H1 (cell line): ENCODE data around the gene ESRP2. TPM values are rescaled to one million over a fixed set of nuclear protein-coding genes. Genes with fewer than 3 reads are reported as not detected.

ENCODE experiments used
- BRCA1 ChIP-seq: IDR thresholded peaks from 2 replicates; pipeline ENCODE4 v1.6.1; 2012; ENCODE audit warnings: low read depth, low read length, improper control_type of control experiment
- CHD2 ChIP-seq: IDR thresholded peaks from 2 replicates; pipeline ENCODE4 v1.6.1; 2012; ENCODE audit warnings: low read length, improper control_type of control experiment
- JUND ChIP-seq: IDR thresholded peaks from 2 replicates; pipeline ENCODE4 v1.6.1; 2011; ENCODE audit warnings: mild to moderate bottlenecking, improper control_type of control experiment, low read length
- KDM5A ChIP-seq: fragments of 200-600 bp; IDR thresholded peaks from 2 replicates; pipeline ENCODE4 v1.7.1; 2012; ENCODE audit warnings: mild to moderate bottlenecking, low read length, inconsistent platforms, mixed read lengths
- MAFK ChIP-seq: IDR thresholded peaks from 2 replicates; pipeline ENCODE4 v1.6.1; 2012; ENCODE audit warnings: low read depth, mild to moderate bottlenecking, improper control_type of control experiment, low read length
- NRF1 ChIP-seq: IDR thresholded peaks from 2 replicates; pipeline ENCODE4 v1.6.1; 2011; ENCODE audit warnings: mild to moderate bottlenecking, low read depth, low read length, improper control_type of control experiment
- PHF8 ChIP-seq: fragments of 200-600 bp; sonication (generic); conservative IDR thresholded peaks from 2 replicates; pipeline ENCODE4 v1.7.1; 2012; ENCODE audit warnings: low read depth, mild to moderate bottlenecking, inconsistent platforms, low read length, moderate library complexity
- SP1 ChIP-seq: IDR thresholded peaks from 2 replicates; pipeline ENCODE4 v1.6.1; 2011; ENCODE audit warnings: low read depth, low read length
- polyA plus RNA-seq, 7 experiments: library from polyadenylated mRNA; depleted of rRNA in 3 of 7; stranded (reverse) in 5 of 7; unstranded in 2 of 7; fragments of >200 nt in 5 of 7; fragments of 200-250 nt in 2 of 7; gene quantifications; 1 replicate in 5 of 7; 2 replicates in 1 of 7; 4 replicates in 1 of 7; pipeline versions ENCODE4 v1.2.1 to v1.2.3, GENCODE V29; 2011 to 2013; ENCODE audit warnings: missing spikeins in 2 of 7, mixed read lengths in 2 of 7
- total RNA-seq: library from RNA; stranded (reverse); fragmentation: NEBNext Ultra II Directional; extraction: Animal tissue kit (Norgen Biotek cat#: 25700); gene quantifications from 2 replicates; pipeline ENCODE4 v1.2.1, GENCODE V29; 2021
- TF ChIP-seq, protein P1 (sequence below): fragments of 300-600 bp; sonication (generic); IDR thresholded peaks from 2 replicates; pipeline ENCODE4 v1.7.1; 2012; ENCODE audit warnings: low read length, moderate library complexity, mild to moderate bottlenecking, inconsistent platforms; ENCODE audit not compliant: insufficient replicate concordance
- TF ChIP-seq, protein P2 (sequence below), 3 experiments: IDR thresholded peaks; 1 replicate in 2 of 3; 2 replicates in 1 of 3; pipeline versions ENCODE4 v1.5.1 to v1.6.1; 2011; ENCODE audit warnings: low read length in 3 of 3, mild to moderate bottlenecking in 3 of 3, inconsistent platforms in 2 of 3, low read depth in 1 of 3, moderate library complexity in 1 of 3; ENCODE audit not compliant: insufficient read depth in 1 of 3; ENCODE audit errors: control extremely low read depth in 1 of 3

ESRP2 gene
- total and polyA plus RNA-seq, 2 of the 8 experiments (the other 6 are each of a cell fraction or from before 2014, with no cell fraction given) = 35.1 to 45.8 TPM

DNA sequence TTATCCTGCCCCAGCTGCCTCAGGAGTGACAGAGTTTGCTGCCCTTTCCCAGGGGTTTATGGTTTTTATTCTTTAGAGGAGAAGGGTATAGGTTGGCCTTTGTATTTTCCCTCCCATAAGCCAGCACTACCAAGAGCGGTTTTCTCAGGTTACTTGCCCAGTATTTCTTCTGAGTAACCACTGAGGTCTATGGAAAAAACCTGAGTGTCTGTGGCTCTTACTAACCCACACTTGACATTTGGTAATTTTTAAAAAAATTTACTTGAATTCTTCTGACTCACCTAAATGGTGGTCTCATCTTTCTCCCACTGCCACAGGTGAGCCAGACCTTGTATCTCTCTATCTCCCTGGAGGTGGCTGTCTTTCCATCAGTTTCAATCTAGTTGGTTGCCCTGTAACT lies 34.4 kb upstream of the ESRP2 start (continued):
- TF ChIP-seq, protein P1, sequence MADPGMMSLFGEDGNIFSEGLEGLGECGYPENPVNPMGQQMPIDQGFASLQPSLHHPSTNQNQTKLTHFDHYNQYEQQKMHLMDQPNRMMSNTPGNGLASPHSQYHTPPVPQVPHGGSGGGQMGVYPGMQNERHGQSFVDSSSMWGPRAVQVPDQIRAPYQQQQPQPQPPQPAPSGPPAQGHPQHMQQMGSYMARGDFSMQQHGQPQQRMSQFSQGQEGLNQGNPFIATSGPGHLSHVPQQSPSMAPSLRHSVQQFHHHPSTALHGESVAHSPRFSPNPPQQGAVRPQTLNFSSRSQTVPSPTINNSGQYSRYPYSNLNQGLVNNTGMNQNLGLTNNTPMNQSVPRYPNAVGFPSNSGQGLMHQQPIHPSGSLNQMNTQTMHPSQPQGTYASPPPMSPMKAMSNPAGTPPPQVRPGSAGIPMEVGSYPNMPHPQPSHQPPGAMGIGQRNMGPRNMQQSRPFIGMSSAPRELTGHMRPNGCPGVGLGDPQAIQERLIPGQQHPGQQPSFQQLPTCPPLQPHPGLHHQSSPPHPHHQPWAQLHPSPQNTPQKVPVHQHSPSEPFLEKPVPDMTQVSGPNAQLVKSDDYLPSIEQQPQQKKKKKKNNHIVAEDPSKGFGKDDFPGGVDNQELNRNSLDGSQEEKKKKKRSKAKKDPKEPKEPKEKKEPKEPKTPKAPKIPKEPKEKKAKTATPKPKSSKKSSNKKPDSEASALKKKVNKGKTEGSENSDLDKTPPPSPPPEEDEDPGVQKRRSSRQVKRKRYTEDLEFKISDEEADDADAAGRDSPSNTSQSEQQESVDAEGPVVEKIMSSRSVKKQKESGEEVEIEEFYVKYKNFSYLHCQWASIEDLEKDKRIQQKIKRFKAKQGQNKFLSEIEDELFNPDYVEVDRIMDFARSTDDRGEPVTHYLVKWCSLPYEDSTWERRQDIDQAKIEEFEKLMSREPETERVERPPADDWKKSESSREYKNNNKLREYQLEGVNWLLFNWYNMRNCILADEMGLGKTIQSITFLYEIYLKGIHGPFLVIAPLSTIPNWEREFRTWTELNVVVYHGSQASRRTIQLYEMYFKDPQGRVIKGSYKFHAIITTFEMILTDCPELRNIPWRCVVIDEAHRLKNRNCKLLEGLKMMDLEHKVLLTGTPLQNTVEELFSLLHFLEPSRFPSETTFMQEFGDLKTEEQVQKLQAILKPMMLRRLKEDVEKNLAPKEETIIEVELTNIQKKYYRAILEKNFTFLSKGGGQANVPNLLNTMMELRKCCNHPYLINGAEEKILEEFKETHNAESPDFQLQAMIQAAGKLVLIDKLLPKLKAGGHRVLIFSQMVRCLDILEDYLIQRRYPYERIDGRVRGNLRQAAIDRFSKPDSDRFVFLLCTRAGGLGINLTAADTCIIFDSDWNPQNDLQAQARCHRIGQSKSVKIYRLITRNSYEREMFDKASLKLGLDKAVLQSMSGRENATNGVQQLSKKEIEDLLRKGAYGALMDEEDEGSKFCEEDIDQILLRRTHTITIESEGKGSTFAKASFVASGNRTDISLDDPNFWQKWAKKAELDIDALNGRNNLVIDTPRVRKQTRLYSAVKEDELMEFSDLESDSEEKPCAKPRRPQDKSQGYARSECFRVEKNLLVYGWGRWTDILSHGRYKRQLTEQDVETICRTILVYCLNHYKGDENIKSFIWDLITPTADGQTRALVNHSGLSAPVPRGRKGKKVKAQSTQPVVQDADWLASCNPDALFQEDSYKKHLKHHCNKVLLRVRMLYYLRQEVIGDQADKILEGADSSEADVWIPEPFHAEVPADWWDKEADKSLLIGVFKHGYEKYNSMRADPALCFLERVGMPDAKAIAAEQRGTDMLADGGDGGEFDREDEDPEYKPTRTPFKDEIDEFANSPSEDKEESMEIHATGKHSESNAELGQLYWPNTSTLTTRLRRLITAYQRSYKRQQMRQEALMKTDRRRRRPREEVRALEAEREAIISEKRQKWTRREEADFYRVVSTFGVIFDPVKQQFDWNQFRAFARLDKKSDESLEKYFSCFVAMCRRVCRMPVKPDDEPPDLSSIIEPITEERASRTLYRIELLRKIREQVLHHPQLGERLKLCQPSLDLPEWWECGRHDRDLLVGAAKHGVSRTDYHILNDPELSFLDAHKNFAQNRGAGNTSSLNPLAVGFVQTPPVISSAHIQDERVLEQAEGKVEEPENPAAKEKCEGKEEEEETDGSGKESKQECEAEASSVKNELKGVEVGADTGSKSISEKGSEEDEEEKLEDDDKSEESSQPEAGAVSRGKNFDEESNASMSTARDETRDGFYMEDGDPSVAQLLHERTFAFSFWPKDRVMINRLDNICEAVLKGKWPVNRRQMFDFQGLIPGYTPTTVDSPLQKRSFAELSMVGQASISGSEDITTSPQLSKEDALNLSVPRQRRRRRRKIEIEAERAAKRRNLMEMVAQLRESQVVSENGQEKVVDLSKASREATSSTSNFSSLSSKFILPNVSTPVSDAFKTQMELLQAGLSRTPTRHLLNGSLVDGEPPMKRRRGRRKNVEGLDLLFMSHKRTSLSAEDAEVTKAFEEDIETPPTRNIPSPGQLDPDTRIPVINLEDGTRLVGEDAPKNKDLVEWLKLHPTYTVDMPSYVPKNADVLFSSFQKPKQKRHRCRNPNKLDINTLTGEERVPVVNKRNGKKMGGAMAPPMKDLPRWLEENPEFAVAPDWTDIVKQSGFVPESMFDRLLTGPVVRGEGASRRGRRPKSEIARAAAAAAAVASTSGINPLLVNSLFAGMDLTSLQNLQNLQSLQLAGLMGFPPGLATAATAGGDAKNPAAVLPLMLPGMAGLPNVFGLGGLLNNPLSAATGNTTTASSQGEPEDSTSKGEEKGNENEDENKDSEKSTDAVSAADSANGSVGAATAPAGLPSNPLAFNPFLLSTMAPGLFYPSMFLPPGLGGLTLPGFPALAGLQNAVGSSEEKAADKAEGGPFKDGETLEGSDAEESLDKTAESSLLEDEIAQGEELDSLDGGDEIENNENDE = no peak
- TF ChIP-seq KDM5A = no peak
- TF ChIP-seq, protein P2, sequence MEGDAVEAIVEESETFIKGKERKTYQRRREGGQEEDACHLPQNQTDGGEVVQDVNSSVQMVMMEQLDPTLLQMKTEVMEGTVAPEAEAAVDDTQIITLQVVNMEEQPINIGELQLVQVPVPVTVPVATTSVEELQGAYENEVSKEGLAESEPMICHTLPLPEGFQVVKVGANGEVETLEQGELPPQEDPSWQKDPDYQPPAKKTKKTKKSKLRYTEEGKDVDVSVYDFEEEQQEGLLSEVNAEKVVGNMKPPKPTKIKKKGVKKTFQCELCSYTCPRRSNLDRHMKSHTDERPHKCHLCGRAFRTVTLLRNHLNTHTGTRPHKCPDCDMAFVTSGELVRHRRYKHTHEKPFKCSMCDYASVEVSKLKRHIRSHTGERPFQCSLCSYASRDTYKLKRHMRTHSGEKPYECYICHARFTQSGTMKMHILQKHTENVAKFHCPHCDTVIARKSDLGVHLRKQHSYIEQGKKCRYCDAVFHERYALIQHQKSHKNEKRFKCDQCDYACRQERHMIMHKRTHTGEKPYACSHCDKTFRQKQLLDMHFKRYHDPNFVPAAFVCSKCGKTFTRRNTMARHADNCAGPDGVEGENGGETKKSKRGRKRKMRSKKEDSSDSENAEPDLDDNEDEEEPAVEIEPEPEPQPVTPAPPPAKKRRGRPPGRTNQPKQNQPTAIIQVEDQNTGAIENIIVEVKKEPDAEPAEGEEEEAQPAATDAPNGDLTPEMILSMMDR (IDR thresholded peaks at IDR 0.05; ENCODE audit: control extremely low read depth in 1 of 3, insufficient read depth in 1 of 3, low read depth in 1 of 3, low read length in 3 of 3) = no peak
- TF ChIP-seq PHF8 = no peak
- TF ChIP-seq CHD2 = no peak
- no peak for TF ChIP-seq BRCA1
- TF ChIP-seq SP1 = no peak
- no peak for TF ChIP-seq MAFK
- no peak for TF ChIP-seq NRF1
- TF ChIP-seq JUND = no peak
